GM18867 (cell line): ENCODE data around the gene CAPN5.

Source experiments
- ATAC-seq: cut with Tn5 transposase; IDR thresholded peaks from one replicate; pipeline ENCODE4 v1.9.1; 2021; ENCODE audit warnings: mild to moderate bottlenecking, moderate library complexity; ENCODE audit not compliant: unreplicated experiment

Gene CAPN5

GRCh38 chr11:77114089-77114463 is 47.3 kb downstream of the CAPN5 start:
- no peak for ATAC-seq

- no peak for ATAC-seq
Measured at GRCh38 chr11:77115181-77115611, 48.4 kb downstream of the CAPN5 start.

GRCh38 chr11:77115956-77116355 is 49.2 kb downstream of the CAPN5 start:
- ATAC-seq, result no peak

DNA sequence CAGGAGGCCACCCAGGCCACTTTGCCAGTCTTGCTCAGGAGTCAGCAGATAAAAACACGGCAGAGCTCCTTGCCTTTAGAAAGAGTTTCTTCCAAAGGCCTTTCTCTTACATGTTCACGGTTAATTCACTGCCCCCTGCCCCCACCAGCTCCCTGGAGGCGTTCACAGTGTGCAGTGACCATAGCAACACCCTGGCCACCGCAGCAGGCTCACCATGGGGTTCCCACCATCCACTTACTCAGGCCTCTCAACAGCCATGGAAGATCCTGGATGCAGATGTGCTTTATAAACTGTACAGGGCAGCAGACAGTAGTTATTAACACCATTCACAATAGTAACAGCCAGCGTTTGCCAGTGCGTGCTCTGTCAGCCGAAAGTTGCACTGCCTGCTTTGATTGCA is 50.7 kb downstream of the CAPN5 start:
- no peak for ATAC-seq

DNA sequence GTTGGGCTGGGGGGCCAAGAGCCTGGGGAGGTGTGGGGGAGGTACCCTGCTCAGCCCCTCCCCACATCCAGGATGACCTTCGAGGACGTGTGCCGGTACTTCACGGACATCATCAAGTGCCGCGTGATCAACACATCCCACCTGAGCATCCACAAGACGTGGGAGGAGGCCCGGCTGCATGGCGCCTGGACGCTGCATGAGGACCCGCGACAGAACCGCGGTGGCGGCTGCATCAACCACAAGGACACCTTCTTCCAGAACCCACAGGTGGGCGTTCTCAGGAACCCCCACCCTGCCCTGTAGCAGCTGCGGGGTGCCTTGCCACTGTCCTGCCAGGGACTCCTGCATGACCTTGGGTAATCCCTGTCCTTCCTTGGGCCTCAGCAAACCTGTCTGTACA is 51.3 kb downstream of the CAPN5 start:
- no peak for ATAC-seq

GRCh38 chr11:77118971-77119370 is 52.2 kb downstream of the CAPN5 start:
- no peak for ATAC-seq

- no peak for ATAC-seq
Measured at GRCh38 chr11:77119531-77119936, 52.8 kb downstream of the CAPN5 start.

DNA sequence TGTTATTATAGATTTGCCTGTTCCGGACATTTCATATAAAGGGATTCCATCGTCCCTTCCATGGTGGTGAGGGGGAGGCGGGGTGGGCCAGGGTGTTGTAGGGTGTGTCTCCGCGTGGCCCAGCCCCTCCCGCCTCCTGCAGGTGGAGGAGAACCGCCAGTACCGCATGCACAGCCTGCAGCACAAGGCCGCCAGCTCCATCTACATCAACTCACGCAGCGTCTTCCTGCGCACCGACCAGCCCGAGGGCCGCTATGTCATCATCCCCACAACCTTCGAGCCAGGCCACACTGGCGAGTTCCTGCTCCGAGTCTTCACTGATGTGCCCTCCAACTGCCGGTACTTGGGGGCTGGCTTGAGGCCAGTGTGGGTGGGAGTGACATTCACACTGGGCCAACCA is 53.8 kb downstream of the CAPN5 start:
- no peak for ATAC-seq

GRCh38 chr11:77121096-77121640 is 54.4 kb downstream of the CAPN5 start:
- no peak for ATAC-seq

DNA sequence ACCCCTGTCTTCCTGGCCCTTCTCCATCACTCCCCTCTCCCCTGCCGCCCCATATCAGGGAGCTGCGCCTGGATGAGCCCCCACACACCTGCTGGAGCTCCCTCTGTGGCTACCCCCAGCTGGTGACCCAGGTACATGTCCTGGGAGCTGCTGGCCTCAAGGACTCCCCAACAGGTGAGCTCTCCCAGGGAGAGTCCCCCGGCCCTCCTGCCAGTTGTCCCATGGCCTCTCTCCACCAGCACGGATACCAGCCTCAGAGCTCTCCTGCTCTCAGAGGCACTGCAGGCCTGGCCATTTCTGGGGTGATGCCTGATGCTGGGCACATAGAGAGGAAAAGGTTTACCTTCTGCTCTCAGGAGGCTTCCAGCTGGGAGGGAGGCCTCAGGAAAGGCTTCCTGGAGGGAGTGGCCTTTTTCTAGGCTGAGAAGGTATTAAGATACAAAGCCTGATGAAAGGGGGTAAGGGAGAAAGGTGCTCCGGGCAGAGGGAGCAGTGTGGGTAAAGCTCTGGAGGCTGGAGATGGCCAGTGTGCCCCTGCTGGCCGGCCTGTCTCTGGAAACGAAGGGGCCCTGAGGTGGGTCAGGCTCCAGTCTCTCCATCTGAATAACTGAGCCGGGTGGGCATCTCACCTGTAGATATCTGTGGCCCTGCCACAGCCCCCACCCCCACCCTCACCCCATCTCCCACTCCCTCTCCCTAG is 55.3 kb downstream of the CAPN5 start:
- ATAC-seq, result no peak

DNA sequence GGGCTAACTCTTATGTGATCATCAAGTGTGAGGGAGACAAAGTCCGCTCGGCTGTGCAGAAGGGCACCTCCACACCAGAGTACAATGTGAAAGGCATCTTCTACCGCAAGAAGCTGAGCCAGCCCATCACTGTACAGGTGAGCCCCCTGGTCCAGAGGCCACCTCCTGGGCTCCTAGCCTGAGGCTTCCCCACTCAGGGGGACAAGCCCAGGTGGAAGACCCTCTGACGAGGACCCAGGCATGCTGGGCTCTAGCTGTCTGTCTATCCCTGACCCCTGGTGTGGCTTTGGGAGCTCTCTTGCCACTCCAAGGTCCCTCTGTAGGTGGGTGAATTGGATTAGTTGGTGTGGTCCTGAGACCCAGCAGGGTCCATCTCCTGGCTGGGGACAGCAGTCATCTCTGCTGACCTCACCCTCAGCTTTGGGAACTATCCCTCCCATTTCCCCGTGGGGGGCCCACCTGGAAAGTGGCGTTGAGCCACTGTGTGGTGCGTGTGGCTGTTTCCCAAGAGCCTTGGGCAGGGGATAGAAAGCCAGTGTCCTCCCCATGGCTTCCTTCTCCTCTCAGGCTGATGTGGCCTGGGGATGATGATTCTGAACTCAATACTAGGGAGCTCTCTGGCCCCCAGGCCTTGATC is 55.9 kb downstream of the CAPN5 start:
- ATAC-seq, result no peak

DNA sequence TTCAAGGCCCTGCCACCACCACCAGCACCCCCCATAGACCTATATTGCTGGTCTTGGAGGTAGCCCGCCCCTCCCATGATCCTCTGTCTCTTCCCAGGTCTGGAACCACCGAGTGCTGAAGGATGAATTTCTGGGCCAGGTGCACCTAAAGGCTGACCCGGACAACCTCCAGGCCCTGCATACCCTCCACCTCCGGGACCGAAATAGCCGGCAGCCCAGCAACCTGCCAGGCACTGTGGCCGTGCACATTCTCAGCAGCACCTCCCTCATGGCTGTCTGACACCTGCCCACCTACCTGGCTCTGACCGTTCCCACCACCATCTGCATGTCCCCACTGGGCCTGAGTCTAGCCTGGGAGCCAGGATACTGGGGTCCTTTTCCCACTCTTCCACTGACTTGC is 56.8 kb downstream of the CAPN5 start:
- ATAC-seq, result no peak

- ATAC-seq, result no peak
Measured at GRCh38 chr11:77124041-77124440, 57.3 kb downstream of the CAPN5 start.

- ATAC-seq, result no peak
Measured at GRCh38 chr11:77124488-77124887, 57.7 kb downstream of the CAPN5 start.

GRCh38 chr11:77125191-77125590 is 58.4 kb downstream of the CAPN5 start:
- no peak for ATAC-seq

DNA sequence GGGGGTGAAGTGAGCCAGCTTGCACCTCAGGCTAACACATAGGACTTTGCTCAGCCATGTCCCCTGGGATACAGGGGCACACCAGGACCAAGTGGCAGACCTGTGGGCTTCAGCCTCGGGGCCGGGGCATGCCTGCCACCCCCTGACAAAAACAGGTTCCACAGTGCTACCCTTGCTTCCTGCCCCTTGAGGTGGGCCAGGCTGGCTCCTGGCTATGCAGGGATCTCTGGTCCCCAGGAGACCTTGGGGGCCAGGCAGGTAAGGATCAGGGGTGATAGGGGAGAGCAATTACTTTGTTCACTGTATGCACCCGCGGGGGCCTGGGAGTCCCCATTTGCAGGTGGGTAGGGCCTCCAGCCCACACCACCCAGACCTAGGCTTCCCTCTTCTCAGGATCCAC is 58.9 kb downstream of the CAPN5 start:
- ATAC-seq, result no peak

- ATAC-seq, result no peak
Measured at GRCh38 chr11:77126156-77126775, 59.5 kb downstream of the CAPN5 start.

GRCh38 chr11:77126861-77127234 is 60.1 kb downstream of the CAPN5 start:
- ATAC-seq, result no peak

- no peak for ATAC-seq
Measured at GRCh38 chr11:77127235-77127911, 60.6 kb downstream of the CAPN5 start.

DNA sequence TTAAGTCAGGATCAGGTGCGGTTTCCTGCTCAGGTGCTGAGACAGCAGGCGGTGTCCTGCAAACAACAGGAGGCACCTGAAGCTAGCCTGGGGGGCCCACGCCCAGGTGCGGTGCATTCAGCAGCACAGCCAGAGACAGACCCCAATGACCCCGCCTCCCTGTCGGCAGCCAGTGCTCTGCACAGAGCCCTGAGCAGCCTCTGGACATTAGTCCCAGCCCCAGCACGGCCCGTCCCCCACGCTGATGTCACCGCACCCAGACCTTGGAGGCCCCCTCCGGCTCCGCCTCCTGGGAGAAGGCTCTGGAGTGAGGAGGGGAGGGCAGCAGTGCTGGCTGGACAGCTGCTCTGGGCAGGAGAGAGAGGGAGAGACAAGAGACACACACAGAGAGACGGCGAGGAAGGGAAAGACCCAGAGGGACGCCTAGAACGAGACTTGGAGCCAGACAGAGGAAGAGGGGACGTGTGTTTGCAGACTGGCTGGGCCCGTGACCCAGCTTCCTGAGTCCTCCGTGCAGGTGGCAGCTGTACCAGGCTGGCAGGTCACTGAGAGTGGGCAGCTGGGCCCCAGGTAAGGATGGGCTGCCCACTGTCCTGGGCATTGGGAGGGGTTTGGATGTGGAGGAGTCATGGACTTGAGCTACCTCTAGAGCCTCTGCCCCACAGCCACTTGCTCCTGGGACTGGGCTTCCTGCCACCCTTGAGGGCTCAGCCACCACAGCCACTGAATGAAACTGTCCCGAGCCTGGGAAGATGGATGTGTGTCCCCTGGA is 61.3 kb downstream of the CAPN5 start, which contains the start of gene MYO7A:
MYO7A (plus strand) TSS at position 327 of the 772 bp plus-strand sequence. CDS start 2,389 bp downstream, outside the sequence.
- ATAC-seq, result no peak
